T follicular helper cell (primary cell): ENCODE results near the gene RAC2.

Experiments used
- DNase-seq: peaks from one replicate; pipeline ENCODE4 v3.0.0-alpha.2; 2020; ENCODE audit warnings: low read depth

RAC2 gene

DNA sequence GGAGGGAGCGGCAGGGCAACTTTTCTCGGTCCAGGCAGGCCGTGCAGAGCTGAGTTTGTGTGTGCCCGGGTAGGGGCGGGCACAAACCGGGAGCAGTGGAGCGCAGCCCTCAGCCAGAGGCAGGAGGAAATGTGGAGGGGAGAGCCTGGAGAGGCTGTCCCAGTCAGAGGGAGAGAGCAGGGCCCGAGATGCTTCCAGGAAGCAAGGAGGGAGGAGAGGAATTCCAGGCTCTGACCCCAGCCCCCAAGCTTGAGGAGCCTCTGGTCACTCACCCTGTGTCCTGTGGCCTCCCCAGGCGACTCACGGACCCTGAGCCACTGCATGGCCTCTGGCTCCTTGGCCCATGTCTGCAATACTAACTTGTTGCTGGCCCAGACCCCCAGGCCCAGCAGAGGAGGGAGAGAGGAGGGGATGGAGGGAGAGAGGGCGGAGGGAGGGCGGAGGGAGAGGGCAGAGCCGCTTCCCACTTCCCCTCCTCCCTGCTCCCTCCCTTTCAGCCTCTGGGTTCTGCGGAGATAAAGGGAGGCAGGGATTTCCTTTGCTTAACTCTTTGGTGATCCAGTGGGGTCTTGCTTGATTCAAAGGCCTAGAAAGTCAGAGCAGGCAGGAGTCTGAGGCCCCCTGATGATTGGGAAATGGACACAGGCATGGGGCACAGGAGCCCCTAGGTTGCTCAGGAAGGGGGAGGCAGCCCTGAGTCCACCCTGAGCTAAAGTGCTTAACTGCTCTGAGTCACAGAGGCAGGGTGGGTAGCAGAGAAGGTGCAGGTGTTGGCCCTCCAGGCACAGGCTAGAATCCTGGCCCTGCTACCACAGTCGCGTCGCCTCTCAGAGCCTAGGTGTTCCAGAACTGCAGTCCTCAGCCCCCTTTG, 55.9 kb downstream of the RAC2 start, which contains the start of gene C1QTNF6:
C1QTNF6 (minus strand) TSS at position 357 of the 871 bp plus-strand sequence; CDS start at position 323, 34 bp downstream.
- DNase-seq: no peak

- DNase-seq: no peak
Observed at GRCh38 chr22:37187552-37187890, 56.5 kb downstream of the RAC2 start.

GRCh38 chr22:37186997-37187522, 57.0 kb downstream of the RAC2 start:
- no peak for DNase-seq

DNA sequence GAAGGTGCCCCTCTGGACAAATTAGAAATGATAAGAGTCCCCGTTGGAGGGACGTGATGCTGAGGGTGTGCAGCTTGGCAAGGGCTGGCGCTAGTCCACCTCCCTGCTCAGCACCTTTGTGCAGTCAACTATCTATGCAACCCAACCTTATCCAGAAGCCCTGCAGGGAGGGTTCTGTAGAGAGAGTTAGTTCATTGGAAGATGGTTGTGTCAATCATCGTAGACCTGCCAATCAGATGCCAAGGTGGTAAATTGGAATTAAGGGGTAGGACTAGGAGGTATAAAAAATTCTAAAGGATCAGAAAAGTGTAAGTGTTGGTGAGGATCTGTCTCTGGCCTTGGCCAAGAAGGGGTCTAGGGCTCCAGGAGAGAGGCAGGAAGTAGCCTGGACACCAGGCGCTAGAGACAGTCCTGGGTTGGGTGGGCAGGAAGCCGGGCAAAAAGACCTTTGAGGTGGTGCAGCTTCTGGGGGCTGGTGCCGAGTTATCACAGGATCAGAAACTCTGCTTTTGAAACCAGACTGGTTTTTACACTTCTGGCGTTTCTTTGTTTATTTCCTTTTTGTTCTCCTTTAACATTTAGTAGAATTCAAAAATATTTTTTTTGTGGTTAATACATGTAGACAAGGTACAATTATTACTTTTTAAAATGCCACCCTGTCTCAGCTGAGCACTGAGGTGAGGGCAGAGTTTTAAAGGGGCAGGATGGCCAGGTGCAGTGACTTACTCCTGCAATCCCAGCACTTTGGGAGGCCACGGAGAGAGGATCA, 57.7 kb downstream of the RAC2 start:
- DNase-seq: peak; percentile 37

- DNase-seq: no peak
Observed at GRCh38 chr22:37185646-37186227, 58.3 kb downstream of the RAC2 start.

DNA sequence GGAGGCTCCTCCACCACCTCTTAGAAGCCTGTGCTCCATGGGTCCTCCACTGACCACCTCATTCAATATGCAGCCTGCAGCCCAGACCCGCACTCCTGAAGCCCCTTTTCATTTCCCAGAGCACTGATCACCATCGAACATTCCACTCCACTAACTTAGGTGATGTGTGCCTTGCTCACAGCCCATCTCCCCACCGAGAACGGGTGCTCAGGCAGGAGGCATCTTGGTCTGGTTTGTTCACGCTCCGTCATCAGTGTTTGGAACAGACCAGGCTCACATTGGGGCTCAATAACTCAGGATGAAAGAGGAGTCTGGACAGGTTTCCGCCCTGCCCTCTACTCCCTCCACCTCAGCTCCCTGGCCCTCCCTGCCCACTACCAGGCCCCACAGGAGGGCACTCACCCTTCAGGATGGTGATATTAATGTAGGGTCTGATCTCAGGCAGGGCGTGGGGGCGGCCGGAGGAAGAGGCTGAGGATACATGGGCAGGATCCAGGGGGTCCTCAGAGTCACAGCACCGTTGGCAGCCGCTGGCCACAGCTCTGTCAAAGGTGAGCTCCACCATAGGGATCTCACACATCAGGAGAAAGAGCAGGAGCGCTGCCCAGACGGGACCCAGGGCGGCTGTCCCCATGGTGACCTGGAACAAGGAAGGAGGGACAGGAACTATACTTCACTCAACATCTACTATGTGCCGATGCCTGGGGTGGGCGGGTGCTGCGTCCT, 59.1 kb downstream of the RAC2 start:
- DNase-seq: no peak

DNA sequence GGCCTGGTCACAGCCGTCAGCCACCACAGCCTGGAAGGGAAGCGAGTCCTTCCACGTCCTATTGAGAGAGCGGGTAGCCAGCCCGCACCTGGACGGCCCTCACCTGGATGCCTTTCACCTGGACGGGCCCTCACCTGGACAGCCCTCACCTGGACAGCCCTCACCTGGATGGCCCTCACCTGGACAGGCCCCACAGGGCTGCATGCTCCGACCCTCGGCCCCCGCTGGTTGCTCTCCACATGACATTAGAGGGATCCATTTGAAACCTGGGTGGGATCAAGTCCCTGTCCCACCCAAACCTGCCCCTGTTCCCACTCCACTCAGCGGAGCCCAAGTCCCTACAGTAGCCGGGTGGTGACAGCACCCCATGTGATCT, 59.7 kb downstream of the RAC2 start:
- DNase-seq: no peak

GRCh38 chr22:37183432-37184379, 60.4 kb downstream of the RAC2 start:
- no peak for DNase-seq

- no peak for DNase-seq
Observed at GRCh38 chr22:37182949-37183245, 61.2 kb downstream of the RAC2 start.

- DNase-seq: no peak
Observed at GRCh38 chr22:37182101-37182948, 61.7 kb downstream of the RAC2 start.

GRCh38 chr22:37181681-37182080, 62.4 kb downstream of the RAC2 start:
- DNase-seq: no peak

- no peak for DNase-seq
Observed at GRCh38 chr22:37180531-37181231, 63.4 kb downstream of the RAC2 start.

DNA sequence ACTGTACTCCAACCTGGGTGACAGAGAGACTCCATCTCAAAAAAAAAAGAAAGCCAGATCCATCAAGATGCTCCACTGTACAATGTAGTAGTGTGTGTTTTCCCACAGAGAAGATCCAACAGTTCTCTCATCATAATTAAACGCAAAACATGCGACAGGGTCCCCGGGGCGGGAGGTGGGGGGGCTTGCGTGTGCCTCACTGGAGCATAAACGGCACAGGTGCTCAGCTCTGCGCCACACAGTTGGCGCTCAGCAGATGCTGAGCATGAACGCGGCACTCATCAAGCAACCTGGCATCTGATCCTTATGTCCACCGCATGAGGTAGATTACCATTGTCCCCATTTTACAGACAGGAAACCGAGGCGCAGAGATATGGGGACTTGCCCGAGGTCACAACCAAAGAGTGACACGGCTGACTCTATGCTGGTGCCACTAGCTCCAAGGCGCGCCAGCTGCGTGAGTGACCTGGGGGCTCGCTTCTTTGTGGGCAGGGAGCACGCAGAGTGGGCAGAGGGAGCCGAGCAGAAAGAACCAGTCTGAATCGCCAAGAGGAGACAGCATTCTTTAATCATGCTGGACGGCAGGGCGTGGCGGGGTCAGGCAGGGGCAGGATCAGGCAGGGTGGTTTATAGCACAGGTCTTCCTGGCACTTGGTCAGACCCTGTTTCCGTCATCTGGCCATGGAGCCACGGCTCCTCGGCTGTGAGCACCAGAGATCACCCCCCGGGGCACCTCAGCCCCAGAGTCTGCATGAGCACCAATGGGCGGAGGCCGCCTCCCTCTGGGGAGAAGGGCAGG, 64.2 kb downstream of the RAC2 start:
- no peak for DNase-seq

DNA sequence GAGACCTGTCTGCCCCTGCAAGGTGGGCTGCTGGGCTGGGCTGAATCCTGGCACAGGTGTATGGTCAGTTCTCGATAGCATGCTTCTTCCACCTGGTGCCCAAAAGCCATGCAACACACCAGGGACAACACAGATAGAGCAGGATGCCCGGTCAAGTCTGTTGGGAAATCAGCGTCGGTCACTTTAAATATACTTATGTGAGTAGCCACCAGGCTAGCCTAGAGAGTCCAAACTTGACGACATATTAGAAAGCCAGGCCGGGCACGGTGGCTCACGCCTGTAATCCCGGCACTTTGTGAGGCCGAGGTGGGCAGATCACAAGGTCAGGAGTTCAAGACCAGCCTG, 65.0 kb downstream of the RAC2 start:
- DNase-seq: no peak

DNA sequence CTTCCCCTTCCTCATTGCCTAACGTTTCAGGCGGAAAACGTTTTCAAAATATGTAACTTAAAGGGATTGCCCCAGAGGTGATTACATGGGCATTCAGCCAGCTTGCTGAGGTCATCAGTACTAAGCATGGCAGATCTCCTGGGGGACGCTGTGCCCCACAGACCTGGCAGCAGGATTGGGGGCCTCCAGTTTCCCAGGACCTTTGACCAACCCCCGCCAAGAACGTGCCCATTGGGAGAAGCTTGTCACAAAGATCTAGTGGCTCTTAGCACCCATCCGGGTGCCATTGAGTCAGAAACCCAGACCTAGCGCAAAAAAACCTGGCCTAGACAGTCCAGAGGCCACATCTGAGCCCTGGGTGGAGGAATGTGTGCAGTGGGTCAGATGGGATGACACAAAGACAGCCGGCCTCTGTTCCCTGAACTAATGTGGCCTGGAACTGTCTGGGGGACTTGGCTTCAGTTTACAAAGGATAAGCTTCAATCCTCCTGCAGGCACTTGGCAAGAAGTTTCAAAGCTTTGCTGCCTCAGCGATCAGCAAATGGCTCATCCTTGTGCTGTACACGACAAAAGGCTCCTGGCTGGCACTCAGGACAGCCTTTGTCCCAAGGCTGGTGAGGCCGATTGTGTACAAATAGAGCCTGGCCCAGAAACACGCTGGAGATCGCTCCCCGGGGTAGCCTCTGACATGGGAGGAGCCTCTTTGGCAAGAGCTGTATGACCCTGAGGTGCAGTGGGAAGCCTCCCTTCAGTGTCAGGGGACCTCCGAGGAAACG, 65.5 kb downstream of the RAC2 start:
- no peak for DNase-seq

DNA sequence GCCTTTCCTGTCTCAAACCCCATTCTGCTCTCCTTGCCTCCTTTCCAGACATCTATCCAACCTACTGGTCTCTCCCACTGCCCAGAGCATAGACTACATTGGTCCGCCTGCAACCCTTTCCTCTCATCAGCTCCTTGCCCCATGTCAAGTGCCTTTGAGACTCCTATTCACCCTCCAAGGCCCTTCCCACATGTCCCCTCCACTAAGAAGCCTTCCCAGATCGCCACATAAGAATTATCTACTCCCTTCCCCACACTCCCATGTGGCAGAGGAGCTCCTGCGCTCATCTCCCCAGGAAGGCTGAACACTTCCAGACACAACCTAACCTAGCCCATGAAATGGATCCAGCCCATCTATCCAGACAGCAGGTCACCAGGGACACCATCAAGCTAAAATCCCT, 66.3 kb downstream of the RAC2 start:
- no peak for DNase-seq

GRCh38 chr22:37177221-37177620, 66.8 kb downstream of the RAC2 start:
- no peak for DNase-seq
